ENCODE measurements around the gene LAMA2.

- TF ChIP-seq CTCF (IDR thresholded peaks at IDR 0.05) (no peak), POLR2A (IDR thresholded peaks at IDR 0.05) (no peak)
Measured at GRCh38 chr6:129504456-129504855, 621.5 kb downstream of the LAMA2 start.

Measured in uterus (tissue), 2 donors.